Measurements from ENCODE around the gene UQCC2.

The UQCC2 gene

GRCh38 chr6:33671744-33672072 lies 39.8 kb downstream of the UQCC2 start:
- no peak for DNase-seq

DNA sequence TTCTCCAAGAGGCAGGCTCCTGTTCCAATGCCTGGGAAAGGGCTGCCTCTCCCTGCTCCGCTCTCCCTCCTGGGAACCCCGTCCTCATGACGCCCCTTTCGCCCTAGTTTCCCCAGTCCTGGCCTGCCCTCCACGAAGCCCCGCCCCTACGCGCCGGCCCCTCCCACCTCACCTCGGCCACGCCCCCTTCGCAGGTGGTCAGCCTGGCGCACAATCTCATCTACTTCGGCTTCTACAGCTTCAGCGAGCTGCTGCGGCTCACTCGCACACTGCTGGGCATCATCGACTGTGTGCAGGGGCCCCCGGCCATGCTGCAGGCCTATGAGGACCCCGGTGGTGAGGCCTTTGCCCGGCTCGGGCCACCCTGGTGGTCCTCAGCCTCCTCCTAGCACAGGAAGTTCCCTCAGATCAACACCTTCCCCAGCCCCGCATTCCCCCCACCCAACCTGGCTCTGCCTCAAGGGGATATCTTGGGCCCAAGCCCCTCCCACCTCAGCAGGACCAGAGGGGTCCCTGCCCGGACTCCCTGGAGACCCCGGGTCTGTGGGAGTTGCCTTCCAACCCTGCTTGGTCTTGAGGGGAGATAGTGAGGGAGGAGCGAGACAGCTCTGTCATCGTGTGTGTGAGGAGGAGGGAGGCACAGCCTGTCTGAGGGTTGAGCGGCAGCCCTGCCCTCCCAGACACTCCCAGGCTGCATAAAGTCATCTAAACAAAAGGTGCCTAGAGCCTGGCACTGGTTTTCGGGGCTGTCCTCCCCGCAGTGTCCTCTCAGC lies 40.3 kb downstream of the UQCC2 start:
- no peak for DNase-seq

DNA sequence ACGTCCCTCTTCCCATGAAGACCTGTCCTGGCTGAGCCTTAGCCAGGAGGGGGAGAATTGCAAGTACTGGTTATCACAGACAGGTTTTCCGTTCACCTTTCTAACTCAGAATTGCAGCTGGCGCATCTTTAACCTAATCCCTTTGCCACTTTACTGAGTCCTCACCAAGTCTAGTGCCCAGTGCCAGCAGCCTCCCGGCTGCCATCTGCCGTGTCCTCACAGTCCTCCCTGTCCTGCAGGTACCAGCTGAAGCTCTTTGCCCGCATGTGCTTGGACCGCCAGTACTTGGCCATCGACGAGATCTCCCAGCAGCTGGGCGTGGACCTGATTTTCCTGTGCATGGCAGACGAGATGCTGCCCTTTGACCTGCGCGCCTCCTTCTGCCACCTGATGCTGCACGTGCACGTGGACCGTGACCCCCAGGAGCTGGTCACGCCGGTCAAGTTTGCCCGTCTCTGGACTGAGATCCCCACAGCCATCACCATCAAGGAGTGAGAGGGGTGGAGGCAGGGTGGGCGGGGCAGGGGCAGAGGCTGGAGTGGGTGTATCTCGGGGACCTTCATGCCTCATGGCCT lies 41.3 kb downstream of the UQCC2 start:
- no peak for DNase-seq

DNA sequence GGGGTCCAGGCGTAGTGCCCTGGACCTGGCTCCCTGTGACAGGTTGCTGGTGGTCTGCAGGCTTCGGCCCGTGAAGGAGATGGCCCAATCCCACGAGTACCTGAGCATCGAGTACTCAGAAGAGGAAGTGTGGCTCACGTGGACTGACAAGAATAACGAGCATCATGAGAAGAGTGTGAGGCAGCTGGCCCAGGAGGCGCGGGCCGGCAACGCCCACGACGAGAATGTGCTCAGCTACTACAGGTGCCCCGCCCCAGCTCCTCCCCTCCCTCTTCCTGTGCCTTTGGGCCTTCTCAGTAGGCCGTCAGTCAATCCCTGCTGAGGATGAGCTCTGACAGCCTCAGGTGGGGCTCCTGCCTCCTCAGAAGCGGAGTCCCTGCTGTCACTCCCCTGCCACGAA lies 42.6 kb downstream of the UQCC2 start:
- DNase-seq = no peak

- no peak for DNase-seq
Measured at GRCh38 chr6:33668328-33668727, 43.2 kb downstream of the UQCC2 start.

DNA sequence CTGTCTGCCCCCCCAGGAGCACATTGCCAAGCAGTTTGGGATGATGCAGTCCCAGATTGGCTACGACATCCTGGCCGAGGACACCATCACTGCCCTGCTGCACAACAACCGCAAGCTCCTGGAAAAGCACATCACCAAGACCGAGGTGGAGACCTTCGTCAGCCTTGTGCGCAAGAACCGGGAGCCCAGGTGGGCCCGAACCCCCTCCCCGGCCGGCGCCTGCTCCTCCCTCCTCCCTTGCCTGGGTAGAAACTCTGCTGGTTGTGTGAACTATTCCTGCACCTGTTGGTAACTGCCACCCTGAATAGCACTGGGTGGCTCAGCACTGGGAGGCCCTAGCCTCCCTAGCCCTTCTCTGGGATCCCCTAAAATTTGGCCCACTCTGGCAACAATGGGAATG lies 43.7 kb downstream of the UQCC2 start:
- DNase-seq = no peak

DNA sequence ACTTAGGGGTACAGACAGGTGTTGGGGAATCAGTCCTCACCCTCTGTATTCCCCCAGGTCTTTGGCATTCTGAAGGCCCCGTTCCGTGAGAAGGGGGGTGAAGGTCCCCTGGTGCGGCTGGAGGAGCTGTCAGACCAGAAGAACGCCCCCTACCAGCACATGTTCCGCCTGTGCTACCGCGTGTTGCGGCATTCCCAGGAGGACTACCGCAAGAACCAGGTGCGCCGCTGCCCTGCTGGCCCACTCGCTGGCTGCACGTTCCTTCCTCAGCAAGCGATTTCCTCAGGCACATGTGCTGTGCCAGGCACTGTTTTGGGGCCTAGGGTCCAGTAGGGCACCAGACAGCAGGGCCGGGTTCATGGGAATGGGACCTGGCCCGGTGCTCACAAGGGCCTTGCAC lies 44.4 kb downstream of the UQCC2 start:
- no peak for DNase-seq

GRCh38 chr6:33665957-33666356 lies 45.5 kb downstream of the UQCC2 start:
- DNase-seq = no peak

DNA sequence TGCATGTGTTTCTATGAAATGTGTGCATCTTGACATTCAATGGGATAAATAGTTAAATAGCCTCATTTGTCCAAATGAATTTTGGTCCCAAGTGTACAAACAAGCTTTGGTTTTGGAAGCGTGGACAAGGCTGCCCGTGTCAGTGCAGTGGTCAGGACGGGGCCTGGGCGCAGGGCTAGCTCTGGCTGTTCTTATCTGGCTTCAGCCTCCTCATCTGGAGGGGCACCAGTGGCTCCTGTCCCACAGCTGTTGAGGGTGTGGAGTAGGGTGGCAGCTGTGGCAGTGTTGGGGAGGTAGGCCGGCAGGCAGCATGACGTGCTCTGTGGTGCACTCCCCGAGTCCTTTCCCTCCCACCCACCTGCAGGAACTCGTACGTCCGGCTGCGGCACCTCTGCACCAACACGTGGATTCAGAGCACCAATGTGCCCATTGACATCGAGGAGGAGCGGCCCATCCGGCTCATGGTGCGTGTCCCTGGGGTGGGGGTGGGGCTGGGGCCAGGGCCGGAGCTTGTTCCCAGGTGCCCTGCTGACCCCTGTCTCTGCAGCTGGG lies 46.9 kb downstream of the UQCC2 start:
- DNase-seq = no peak

DNA sequence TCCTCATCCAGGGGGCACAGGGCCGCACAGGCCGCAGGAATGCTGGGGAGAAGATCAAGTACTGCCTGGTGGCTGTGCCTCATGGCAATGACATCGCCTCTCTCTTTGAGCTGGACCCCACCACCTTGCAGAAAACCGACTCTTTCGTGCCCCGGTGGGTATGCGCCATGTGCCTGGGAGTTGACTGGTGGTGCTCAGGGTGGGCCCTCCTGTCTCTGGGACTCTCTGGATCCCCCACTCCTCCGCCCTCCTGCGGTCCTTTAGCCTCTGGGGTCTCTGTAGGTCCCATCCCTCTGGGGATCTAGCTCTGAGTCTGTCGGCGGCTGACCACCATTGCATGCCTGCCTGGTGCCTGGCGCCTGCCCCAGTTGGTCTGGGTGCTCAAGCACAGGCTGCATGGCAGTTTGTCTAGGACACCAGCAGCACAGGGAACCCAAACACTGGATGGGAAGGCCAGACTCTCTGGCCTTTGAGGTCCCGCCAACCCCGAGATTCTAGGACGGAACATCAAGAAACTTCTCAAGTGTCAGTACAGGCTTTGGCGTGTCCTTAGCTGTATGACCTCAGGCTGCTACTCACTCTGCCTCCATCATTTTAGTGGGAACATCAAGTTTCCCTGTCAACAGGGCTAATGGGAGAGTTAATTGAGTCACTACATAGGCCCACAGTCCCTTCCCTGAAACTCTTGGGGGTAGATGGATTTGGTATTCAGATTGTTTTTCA lies 47.6 kb downstream of the UQCC2 start:
- no peak for DNase-seq

DNA sequence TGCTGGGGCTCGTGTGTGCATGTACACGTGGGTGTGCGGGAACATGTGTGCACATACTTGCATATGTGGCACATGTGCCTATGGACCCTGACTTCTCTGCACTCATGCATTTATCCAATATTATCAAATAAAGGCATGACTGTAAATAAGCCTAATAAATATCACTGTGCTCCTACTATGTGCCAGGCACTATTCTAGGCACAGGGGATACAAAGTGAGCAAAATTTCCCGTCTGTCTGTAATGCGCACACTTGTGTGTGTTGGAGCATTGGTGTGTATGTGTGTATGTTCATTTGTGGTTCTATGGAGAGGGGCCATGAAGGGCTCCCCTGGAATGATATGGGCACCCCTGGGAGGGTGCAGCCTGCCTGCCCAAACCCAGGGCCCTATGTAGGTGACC lies 48.5 kb downstream of the UQCC2 start:
- DNase-seq = no peak

GRCh38 chr6:33662318-33662717 lies 49.2 kb downstream of the UQCC2 start:
- DNase-seq = no peak

- DNase-seq = no peak
Measured at GRCh38 chr6:33661106-33661838, 50.2 kb downstream of the UQCC2 start.

- DNase-seq = no peak
Measured at GRCh38 chr6:33659986-33660385, 51.5 kb downstream of the UQCC2 start.

DNA sequence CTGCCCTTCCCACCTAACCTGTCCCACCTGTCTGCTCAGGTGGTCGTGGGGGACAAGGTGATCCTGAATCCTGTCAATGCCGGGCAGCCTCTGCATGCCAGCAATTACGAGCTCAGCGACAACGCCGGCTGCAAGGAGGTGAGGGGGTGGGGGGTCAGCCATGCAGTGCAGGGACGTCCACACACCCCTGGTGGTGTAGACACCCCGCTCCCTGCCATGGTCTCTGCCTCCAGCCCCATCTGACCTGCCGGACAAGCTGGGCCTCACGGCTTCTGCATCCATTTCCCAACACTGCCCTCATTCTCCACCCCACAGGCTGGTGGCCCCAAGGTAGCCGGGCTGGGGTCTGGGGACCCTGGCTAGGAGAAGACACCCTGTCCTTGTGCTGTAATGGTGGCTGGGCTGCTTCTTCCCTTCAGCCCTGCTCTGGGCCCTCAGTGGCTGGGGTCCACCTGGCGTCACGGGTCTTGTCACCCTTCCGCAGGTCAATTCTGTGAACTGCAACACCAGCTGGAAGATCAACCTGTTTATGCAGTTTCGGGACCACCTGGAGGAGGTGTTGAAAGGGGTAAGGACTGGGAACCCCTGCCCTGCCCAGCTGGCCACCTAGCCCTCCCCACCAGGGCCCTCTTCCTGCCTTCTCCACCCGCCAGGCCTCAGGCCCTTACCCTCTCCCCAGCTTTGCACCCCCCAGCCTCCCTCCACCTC lies 52.4 kb downstream of the UQCC2 start:
- no peak for DNase-seq

DNA sequence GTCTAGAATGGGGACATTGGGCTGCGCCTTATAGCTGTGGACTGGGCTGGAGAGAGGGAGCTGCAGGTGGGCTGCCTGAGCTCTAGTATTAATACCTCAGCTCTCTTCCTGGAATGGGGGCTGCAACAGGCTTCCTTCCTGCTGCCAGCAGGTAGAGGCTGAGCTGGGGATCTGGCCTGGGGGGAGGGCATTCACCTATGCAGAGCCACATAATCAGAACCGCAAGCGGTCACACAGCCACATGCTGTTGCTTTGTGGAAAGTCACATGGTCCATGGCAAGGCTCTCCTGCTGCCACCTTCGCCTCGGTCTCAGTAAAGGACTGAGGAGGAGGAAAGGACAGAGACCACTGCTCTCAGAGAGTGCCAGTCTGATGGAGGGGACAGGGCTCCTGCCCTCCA lies 54.7 kb downstream of the UQCC2 start:
- no peak for DNase-seq

- no peak for DNase-seq
Measured at GRCh38 chr6:33654831-33655554, 56.5 kb downstream of the UQCC2 start.

GRCh38 chr6:33652002-33652401 lies 59.5 kb downstream of the UQCC2 start:
- DNase-seq = no peak

DNA sequence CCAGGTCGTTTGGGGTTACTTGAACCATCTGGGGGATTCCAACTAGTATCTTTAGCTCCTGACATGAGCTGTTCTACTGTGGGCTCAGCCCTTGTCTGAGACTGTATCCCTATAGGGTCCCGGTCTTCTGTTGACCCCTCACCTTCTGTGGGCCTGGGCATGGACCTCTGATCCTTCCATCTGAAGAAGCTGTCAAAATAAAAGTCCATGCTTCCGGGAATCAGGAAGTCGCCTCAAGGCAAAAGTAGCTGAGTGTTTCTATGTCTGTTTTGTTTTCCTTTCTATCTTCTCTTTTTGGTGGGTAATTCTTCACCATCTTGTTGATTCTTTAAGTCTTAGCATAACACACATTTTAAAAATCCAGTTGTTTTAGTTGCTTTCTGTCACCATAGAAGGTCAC lies 60.1 kb downstream of the UQCC2 start:
- DNase-seq = no peak

Measured in GOT3 (cell line).